ENCODE results near the gene SARS1.

Gene SARS1

DNA sequence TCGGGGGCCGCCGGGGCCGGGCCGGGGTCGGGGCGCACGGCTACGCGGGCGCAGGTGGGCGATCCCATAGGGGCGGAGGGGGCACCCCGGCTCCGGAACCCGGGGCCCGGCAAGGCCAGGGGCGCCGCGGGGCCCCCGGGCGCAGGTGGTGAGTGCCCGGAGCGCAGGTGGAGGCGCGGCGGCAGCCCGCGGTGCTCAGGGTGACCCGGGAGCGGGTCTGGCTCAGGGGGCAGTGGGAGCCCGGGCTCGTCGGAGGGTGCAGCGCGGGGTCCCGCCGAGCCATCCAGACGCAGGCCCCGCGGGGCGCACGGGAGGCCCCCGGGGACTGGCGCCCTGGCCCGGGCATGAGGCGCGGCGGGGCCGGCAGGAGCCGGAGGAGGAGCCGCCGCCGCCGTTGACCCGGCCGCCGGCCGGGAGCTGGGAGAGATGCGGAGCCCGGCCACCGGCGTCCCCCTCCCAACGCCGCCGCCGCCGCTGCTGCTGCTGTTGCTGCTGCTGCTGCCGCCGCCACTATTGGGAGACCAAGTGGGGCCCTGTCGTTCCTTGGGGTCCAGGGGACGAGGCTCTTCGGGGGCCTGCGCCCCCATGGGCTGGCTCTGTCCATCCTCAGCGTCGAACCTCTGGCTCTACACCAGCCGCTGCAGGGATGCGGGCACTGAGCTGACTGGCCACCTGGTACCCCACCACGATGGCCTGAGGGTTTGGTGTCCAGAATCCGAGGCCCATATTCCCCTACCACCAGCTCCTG, 36.1 kb downstream of the SARS1 start:
- H3K27ac ChIP-seq: no peak overlapping the region
- no peaks in the 10 kb centered on the region for H3K9me3 ChIP-seq
- H3K36me3 ChIP-seq: no peaks in the 10 kb centered on the region
- H3K4me1 ChIP-seq (ENCODE audit: control insufficient read depth in 1 of 2, insufficient read depth in 1 of 2, low read depth in 1 of 2, low read length in 1 of 2): peaks cover 5 to 12% of the 10 kb centered on the region in 2 experiments
- TF ChIP-seq, protein P1, sequence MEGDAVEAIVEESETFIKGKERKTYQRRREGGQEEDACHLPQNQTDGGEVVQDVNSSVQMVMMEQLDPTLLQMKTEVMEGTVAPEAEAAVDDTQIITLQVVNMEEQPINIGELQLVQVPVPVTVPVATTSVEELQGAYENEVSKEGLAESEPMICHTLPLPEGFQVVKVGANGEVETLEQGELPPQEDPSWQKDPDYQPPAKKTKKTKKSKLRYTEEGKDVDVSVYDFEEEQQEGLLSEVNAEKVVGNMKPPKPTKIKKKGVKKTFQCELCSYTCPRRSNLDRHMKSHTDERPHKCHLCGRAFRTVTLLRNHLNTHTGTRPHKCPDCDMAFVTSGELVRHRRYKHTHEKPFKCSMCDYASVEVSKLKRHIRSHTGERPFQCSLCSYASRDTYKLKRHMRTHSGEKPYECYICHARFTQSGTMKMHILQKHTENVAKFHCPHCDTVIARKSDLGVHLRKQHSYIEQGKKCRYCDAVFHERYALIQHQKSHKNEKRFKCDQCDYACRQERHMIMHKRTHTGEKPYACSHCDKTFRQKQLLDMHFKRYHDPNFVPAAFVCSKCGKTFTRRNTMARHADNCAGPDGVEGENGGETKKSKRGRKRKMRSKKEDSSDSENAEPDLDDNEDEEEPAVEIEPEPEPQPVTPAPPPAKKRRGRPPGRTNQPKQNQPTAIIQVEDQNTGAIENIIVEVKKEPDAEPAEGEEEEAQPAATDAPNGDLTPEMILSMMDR (IDR thresholded peaks at IDR 0.05): no peak
- H3K4me3 ChIP-seq (ENCODE audit: low read depth in 1 of 2, low read length in 1 of 2): no peak overlapping the region
- H3K27me3 ChIP-seq: peaks cover 93% of the 10 kb centered on the region

- H3K9me3 ChIP-seq: no peaks in the 10 kb centered on the region
- peaks cover 100% of the 10 kb centered on the region for H3K27me3 ChIP-seq
- peaks cover 5 to 12% of the 10 kb centered on the region in 2 experiments for H3K4me1 ChIP-seq (ENCODE audit: control insufficient read depth in 1 of 2, insufficient read depth in 1 of 2, low read depth in 1 of 2, low read length in 1 of 2)
- no peak overlapping the region for H3K4me3 ChIP-seq (ENCODE audit: low read depth in 1 of 2, low read length in 1 of 2)
- no peaks in the 10 kb centered on the region for H3K36me3 ChIP-seq
- H3K27ac ChIP-seq: no peak overlapping the region
- TF ChIP-seq, protein P1 (IDR thresholded peaks at IDR 0.05): no peak
Observed at GRCh38 chr1:109250454-109251276, 36.9 kb downstream of the SARS1 start.

- TF ChIP-seq, protein P1 (IDR thresholded peaks at IDR 0.05): no peak
- Histone ChIP-seq H3K4me3 (ENCODE audit: low read depth in 1 of 2, low read length in 1 of 2) (no peak overlapping the region), H3K27me3 (peaks cover 100% of the 10 kb centered on the region), H3K27ac (no peak overlapping the region), H3K4me1 (ENCODE audit: control insufficient read depth in 1 of 2, insufficient read depth in 1 of 2, low read depth in 1 of 2, low read length in 1 of 2) (peaks cover 5 to 12% of the 10 kb centered on the region in 2 experiments), H3K9me3 (no peaks in the 10 kb centered on the region), H3K36me3 (no peaks in the 10 kb centered on the region)
Observed at GRCh38 chr1:109251277-109252166, 37.8 kb downstream of the SARS1 start.

DNA sequence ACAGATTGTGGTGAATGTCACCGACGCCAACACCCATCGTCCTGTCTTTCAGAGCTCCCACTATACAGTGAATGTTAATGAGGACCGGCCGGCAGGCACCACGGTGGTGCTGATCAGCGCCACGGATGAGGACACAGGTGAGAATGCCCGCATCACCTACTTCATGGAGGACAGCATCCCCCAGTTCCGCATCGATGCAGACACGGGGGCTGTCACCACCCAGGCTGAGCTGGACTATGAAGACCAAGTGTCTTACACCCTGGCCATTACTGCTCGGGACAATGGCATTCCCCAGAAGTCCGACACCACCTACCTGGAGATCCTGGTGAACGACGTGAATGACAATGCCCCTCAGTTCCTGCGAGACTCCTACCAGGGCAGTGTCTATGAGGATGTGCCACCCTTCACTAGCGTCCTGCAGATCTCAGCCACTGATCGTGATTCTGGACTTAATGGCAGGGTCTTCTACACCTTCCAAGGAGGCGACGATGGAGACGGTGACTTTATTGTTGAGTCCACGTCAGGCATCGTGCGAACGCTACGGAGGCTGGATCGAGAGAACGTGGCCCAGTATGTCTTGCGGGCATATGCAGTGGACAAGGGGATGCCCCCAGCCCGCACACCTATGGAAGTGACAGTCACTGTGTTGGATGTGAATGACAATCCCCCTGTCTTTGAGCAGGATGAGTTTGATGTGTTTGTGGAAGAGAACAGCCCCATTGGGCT, 38.6 kb downstream of the SARS1 start:
- Histone ChIP-seq H3K4me3 (ENCODE audit: low read depth in 1 of 2, low read length in 1 of 2) (no peak overlapping the region), H3K9me3 (no peaks in the 10 kb centered on the region), H3K27ac (no peak overlapping the region), H3K36me3 (no peaks in the 10 kb centered on the region), H3K27me3 (peaks cover 97% of the 10 kb centered on the region), H3K4me1 (ENCODE audit: control insufficient read depth in 1 of 2, insufficient read depth in 1 of 2, low read depth in 1 of 2, low read length in 1 of 2) (peaks cover 5 to 12% of the 10 kb centered on the region in 2 experiments)
- TF ChIP-seq, protein P1 (IDR thresholded peaks at IDR 0.05): no peak
